Fibroblast of the aortic adventitia (primary cell): ENCODE measurements around the gene ITGA2B. TPM values are rescaled to one million over a fixed set of nuclear protein-coding genes. Genes with fewer than 3 reads are reported as not detected.
A peak's percentile ranks its signal among the peaks of the same experiment; 100 is the strongest.
"Not testable (repeated sequence)": the region's sequence is repeated elsewhere in the genome, so short reads cannot be mapped to it uniquely, and the experiment has no call there.

ENCODE experiments used
- DNase-seq: peaks from one replicate; pipeline ENCODE4 v3.0.0-alpha.2; 2010; ENCODE audit warnings: low read depth
- H3K4me3 ChIP-seq: 2 replicates; pipeline ENCODE4 v1.5.1; 2011; ENCODE audit warnings: low read depth, mild to moderate bottlenecking, control low read depth, low read length, moderate library complexity
- total RNA-seq: library from RNA; depleted of rRNA; stranded (reverse); fragments of >200 nt; gene quantifications from 2 replicates; pipeline ENCODE4 v1.2.3, GENCODE V29; 2012; ENCODE audit warnings: low replicate concordance
- TF ChIP-seq, protein P1 (sequence below): IDR thresholded peaks from 2 replicates; pipeline ENCODE4 v1.5.1; 2011; ENCODE audit warnings: mild to moderate bottlenecking, low read length, control low read depth, inconsistent platforms; ENCODE audit not compliant: insufficient read depth

ITGA2B gene
- total RNA-seq, 1 donor: 0.36 TPM

DNA sequence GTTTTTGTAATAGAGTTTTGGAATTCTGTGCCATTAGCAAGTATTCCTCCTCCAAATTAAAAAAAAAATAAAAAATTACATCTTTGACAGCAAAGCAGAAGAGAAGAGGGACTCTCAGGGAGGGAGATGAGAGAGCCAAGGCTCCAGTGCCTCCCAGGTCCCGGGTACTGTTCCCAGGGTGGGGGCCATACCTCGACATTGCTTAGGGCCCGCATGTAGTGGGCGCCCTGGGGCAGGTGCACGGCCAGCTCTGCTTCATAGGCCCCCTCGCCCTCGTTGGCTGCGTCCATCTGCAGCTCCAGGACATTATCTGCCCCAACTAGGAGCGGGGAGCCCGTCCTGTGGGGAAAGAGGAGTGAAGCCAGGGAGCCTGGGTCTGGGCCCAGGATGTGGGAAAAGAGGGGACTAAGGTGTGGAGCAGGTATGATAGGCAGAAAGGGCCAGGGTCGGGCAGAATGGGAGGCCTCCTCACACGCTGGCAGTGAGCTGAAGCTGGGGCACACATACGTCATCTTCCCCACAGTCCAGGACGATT, 11.2 kb downstream of the ITGA2B start:
- H3K4me3 ChIP-seq: no peak overlapping the region
- no peak for DNase-seq
- TF ChIP-seq, protein P1, sequence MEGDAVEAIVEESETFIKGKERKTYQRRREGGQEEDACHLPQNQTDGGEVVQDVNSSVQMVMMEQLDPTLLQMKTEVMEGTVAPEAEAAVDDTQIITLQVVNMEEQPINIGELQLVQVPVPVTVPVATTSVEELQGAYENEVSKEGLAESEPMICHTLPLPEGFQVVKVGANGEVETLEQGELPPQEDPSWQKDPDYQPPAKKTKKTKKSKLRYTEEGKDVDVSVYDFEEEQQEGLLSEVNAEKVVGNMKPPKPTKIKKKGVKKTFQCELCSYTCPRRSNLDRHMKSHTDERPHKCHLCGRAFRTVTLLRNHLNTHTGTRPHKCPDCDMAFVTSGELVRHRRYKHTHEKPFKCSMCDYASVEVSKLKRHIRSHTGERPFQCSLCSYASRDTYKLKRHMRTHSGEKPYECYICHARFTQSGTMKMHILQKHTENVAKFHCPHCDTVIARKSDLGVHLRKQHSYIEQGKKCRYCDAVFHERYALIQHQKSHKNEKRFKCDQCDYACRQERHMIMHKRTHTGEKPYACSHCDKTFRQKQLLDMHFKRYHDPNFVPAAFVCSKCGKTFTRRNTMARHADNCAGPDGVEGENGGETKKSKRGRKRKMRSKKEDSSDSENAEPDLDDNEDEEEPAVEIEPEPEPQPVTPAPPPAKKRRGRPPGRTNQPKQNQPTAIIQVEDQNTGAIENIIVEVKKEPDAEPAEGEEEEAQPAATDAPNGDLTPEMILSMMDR: no peak

DNA sequence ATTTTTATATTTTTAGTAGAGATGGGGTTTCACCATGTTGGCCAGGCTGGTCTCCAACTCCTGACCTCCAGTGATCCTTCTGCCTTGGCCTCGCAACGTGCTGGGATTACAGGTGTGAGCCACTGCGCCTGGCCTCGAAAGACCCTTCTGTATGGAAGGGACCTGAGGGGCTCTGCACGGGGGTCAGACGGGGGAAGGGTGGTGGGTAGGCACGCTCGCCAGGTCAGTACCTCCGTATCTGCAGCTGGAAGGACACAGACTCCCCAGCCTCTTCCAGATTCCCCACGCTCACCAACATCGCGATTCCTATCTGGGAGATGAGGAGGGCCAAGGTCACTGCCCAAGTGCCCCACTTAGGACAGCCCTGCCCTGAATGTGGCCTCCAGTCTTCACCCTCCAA, 12.7 kb downstream of the ITGA2B start:
- no peak overlapping the region for H3K4me3 ChIP-seq
- DNase-seq: no peak
- TF ChIP-seq, protein P1: no peak

DNA sequence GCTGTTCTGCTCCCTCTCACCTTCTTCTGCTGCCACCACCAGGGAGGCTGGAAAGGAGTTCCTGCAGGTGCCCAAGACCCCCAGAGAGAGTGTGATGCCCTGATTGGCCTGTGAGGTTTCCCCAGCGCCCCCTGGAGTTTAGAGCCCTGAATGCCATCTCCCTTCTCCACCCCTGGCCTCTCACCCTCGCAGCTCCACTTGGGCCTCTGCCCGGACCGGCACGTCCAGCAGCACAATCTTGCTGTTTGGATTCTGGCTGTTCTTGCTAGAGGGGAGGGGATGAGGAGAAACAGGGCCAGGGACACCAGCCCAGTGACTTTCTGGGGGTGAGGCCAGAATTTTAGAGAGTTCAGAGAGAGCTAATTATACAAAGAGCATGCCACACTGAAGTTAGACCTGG, 13.3 kb downstream of the ITGA2B start:
- TF ChIP-seq, protein P1: peak; percentile 53
- no peak overlapping the region for H3K4me3 ChIP-seq

DNA sequence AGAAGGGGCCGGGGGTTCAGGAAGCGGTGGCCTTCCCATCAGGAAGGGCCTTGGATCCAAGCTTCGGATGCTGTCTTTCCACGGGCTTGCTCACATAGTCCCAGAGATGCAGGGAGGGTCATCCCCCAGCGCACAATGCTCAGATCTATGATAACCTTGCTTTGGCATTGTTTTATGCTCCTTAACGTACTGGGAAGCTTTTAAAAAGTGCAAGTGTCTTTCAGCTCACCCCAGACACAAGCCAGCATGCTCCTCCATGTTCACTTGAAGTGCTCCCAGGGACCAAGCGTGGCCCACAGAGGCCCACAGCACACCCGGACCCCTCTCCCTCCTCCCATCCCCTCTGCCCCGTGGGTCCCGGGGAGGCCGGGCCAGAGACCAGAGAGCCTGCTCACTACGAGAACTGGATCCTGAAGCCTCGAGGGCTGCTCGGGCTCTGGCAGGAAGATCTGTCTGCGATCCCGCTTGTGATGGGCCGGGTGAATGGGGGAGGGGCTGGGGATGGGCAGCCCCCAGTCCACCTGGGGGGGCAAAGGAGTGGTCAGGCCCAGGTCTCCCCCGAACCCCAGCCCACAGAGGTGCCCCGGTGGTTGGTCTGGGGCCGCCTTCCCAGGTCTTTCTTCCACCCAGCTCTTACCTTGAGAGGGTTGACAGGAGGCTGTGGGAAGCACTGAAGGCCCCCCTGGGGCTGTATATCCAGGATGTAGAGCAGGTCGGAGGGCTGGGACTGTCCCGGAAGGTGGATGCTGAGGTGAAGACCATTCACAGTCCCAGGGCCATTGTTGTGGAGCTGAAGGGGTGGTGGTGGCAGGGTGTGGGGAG, 14.0 kb downstream of the ITGA2B start:
- TF ChIP-seq, protein P1: no peak
- no peak overlapping the region for H3K4me3 ChIP-seq
- no peak for DNase-seq

More for the DNA sequence above, 13.3 kb downstream of the ITGA2B start:
- peak; percentile 55 for DNase-seq

DNA sequence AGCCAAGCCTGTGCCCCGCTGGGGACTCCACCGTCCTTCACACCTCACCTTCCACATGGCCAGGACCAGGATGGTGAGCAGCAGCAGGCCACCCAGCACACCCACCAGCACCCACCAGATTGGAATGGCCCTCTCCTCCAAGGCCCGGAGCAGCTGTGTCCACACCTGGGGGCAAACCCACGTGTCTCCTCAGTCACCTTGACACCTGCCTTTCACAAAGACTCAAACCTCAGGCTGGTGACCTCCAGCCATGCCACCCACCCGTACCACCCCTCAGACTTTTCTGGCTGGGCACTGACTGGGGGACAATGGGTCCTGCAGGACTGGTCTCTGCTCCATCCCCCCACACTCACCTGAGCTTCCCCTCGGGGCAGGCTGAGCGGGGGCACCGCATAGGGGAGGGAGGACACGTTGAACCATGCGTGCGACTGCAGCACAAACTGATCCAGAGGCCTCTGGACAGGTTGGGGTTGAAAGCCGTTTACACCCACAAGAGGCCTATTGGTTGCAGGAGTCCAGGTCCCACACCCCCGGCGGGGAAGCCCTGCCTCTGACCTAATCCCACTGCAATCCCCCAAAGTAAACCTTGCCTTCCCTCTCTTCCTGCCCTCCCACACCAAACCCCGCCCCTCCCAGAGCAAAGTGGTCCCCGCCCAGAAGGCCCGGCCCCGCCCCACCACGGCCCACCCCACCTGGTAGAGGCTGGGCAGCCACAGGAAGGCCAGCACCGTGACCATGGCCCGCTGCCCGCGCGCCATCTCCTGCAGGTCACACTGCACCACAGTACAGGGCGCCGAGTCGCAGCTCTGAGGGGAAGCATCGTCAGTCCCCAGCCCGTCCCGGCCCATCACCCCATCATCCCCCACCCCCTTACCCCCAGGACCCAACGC, 14.9 kb downstream of the ITGA2B start:
- no peak for DNase-seq
- H3K4me3 ChIP-seq: no peak overlapping the region
- TF ChIP-seq, protein P1: no peak

DNA sequence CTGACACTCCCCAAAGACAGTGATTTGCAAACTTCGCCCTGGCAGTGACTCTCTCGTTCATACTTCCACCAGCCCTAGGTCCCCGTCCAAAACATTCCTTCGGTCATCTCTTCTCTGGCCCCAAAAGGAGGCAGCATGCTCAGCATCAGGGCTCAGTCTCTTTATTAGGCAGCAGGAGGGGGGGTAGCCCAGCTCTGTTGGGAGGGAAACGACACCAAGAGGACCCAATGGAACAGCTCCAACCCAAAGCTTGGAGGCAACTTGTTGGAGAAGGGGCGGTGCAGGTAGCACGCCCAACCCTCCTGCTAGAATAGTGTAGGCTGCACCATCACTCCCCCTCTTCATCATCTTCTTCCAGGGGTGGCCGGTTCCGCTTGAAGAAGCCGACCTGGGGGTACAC, 17.4 kb downstream of the ITGA2B start:
- H3K4me3 ChIP-seq: no peak overlapping the region
- DNase-seq: no peak
- TF ChIP-seq, protein P1: no peak

DNA sequence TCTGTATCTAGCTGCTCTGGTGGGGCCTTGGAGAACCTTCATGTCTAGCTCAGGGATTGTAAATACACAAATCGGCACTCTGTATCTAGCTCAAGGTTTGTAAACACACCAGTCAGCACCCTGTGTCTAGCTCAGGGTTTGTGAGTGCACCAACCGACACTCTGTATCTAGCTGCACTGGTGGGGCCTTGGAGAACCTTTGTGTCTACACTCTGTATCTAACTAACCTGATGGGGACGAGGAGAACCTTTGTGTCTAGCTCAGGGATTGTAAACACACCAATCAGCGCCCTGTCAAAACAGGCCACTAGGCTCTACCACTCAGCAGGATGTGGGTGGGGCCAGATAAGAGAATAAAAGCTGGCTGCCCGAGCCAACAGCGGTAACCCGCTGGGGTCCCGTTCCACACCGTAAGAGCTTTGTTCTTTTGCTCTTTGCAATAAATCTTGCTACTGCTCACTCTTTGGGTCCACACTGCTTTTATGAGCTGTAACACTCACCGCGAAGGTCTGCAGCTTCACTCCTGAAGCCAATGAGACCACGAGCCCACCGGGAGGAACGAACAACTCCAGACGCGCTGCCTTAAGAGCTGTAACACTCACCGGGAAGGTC, 19.9 kb downstream of the ITGA2B start:
- DNase-seq, H3K4me3 ChIP-seq: not testable (repeated sequence)

DNA sequence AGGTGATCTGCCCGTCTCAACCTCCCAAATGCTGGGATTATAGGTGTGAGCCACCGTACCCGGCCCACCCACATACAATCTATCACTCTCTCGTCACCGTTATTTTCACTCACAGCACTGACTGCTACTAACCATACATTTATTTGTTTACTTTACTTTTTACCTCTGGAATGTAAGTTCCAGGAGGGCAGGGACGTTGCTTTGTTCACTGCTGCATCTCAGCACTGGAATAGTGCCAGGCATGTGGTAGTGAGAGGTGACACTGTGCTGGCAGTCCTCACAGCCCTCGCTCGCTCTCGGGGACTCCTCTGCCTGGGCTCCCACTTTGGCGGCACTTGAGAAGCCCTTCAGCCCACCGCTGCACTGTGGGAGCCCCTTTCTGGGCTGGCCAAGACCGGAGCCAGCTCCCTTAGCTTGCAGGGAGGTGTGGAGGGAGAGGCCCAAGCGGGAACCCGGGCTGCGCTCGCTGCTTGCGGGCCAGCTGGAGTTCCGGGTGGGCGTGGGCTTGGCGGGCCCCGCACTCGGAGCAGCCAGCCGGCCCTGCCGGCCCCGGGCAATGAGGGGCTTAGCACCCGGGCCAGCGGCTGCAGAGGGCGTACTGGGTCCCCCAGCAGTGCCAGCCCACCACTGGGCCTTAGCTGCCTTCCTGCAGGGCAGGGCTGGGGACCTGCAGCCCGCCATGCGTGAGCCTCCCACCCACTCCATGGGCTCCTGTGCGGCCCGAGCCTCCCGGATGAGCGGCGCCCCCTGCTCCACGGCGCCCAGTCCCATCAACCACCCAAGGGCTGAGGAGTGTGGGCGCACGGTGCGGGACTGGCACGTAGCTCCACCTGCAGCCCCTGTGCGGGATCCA, 20.8 kb downstream of the ITGA2B start:
- not testable (repeated sequence) for DNase-seq, H3K4me3 ChIP-seq
